Measurements from ENCODE around the gene STAT2.
"Not testable (repeated sequence)": the region's sequence is repeated elsewhere in the genome, so short reads cannot be mapped to it uniquely, and the experiment has no call there.

The STAT2 gene

GRCh38 chr12:56339158-56339422 is 20.8 kb downstream of the STAT2 start:
- CTCF ChIA-PET: no interaction called here
- no peak for DNase-seq (ENCODE audit: extremely low spot score)
- TF ChIP-seq NFRKB (IDR thresholded peaks at IDR 0.05): no peak
- no peak for TF ChIP-seq L3MBTL2 (conservative IDR thresholded peaks at IDR 0.05)
- POLR2A ChIA-PET: interaction anchor here (1.1 kb wide), 1 partner anchor 21 kb away, joined by 4 read pairs; the partner anchor contains the start of gene STAT2

- ChIA-PET CTCF (no interaction called here), POLR2A (interaction anchor here (1.1 to 2.2 kb wide), 2 partner anchors 22 kb away, joined by 4 to 8 read pairs; partner anchors contain the start of gene STAT2)
- DNase-seq (ENCODE audit: extremely low spot score): no peak
- TF ChIP-seq CTBP1 (IDR thresholded peaks at IDR 0.05; ENCODE audit: borderline replicate concordance) (no peak), HDGF (IDR thresholded peaks at IDR 0.05; ENCODE audit: borderline replicate concordance) (no peak), FOXA1 (IDR thresholded peaks at IDR 0.05) (no peak)
Measured at GRCh38 chr12:56338308-56339157, 21.4 kb downstream of the STAT2 start, which contains the start of gene IL23A. IL23A (plus strand) TSS chr12:56338884; CDS start chr12:56339045, 161 bp downstream.

GRCh38 chr12:56337753-56338251 is 22.1 kb downstream of the STAT2 start:
- DNase-seq (ENCODE audit: extremely low spot score): no peak
- ChIA-PET POLR2A (interaction anchor here (2.2 kb wide), 1 partner anchor 23 kb away, joined by 8 read pairs; the partner anchor contains the start of gene STAT2), CTCF (interaction anchor here (0.9 kb wide), 1 partner anchor 9 kb away, joined by 3 read pairs; no protein-coding TSS in a partner anchor)
- TF ChIP-seq FOXA1 (IDR thresholded peaks at IDR 0.05) (no peak), NFRKB (IDR thresholded peaks at IDR 0.05) (no peak), SUZ12 (IDR thresholded peaks at IDR 0.05) (no peak), FOXK2 (IDR thresholded peaks at IDR 0.05) (no peak), LEF1 (IDR thresholded peaks at IDR 0.05; ENCODE audit: borderline replicate concordance) (no peak), CTBP1 (IDR thresholded peaks at IDR 0.05; ENCODE audit: borderline replicate concordance) (no peak), BHLHE40 (IDR thresholded peaks at IDR 0.05; ENCODE audit: borderline replicate concordance) (no peak), HDGF (IDR thresholded peaks at IDR 0.05; ENCODE audit: borderline replicate concordance) (no peak), FOXM1 (IDR thresholded peaks at IDR 0.05; ENCODE audit: borderline replicate concordance) (no peak), L3MBTL2 (conservative IDR thresholded peaks at IDR 0.05) (no peak), TARDBP (IDR thresholded peaks at IDR 0.05) (no peak), ARNT (IDR thresholded peaks at IDR 0.05) (no peak), PKNOX1 (IDR thresholded peaks at IDR 0.05) (no peak), SP1 (IDR thresholded peaks at IDR 0.05) (no peak), ZNF384 (IDR thresholded peaks at IDR 0.05) (no peak), ELF4 (IDR thresholded peaks at IDR 0.05) (no peak)

- POLR2A ChIA-PET: interaction anchor here (0.9 to 4.1 kb wide), 3 partner anchors 21 to 24 kb away, joined by 5 to 29 read pairs (median 8); partner anchors contain the start of genes CNPY2 and STAT2
Measured at GRCh38 chr12:56336361-56337167, 23.3 kb downstream of the STAT2 start.

GRCh38 chr12:56335527-56335926 is 24.4 kb downstream of the STAT2 start:
- CTCF ChIA-PET: not testable (repeated sequence)
- POLR2A ChIA-PET: interaction anchor here (4.1 kb wide), 1 partner anchor 24 kb away, joined by 29 read pairs; the partner anchor contains the start of gene STAT2

More at GRCh38 chr12:56336361-56337167, 23.3 kb downstream of the STAT2 start:
- no peak for DNase-seq (ENCODE audit: extremely low spot score)
- TF ChIP-seq SUZ12 (IDR thresholded peaks at IDR 0.05) (no peak), ARNT (IDR thresholded peaks at IDR 0.05) (no peak), ELF4 (IDR thresholded peaks at IDR 0.05) (no peak), SP1 (IDR thresholded peaks at IDR 0.05) (no peak), PKNOX1 (IDR thresholded peaks at IDR 0.05) (no peak), FOXA1 (IDR thresholded peaks at IDR 0.05) (no peak), ZNF384 (IDR thresholded peaks at IDR 0.05) (no peak), FOXK2 (IDR thresholded peaks at IDR 0.05) (no peak), BHLHE40 (IDR thresholded peaks at IDR 0.05; ENCODE audit: borderline replicate concordance) (no peak), LEF1 (IDR thresholded peaks at IDR 0.05; ENCODE audit: borderline replicate concordance) (no peak), L3MBTL2 (conservative IDR thresholded peaks at IDR 0.05) (no peak), FOXM1 (IDR thresholded peaks at IDR 0.05; ENCODE audit: borderline replicate concordance) (no peak)
- CTCF ChIA-PET: no interaction called here

GRCh38 chr12:56334490-56334793 is 25.5 kb downstream of the STAT2 start:
- ChIA-PET CTCF (interaction anchor here (1.8 kb wide), 1 partner anchor 130 kb away, joined by 4 read pairs; no protein-coding TSS in a partner anchor), POLR2A (interaction anchor here (0.6 to 4.1 kb wide), 6 partner anchors 13 to 115 kb away, joined by 3 to 38 read pairs (median 10); partner anchors contain the start of genes CNPY2, STAT2 and TIMELESS)
- TF ChIP-seq BHLHE40 (IDR thresholded peaks at IDR 0.05; ENCODE audit: borderline replicate concordance) (no peak), LEF1 (IDR thresholded peaks at IDR 0.05; ENCODE audit: borderline replicate concordance) (no peak)
- no peak for DNase-seq (ENCODE audit: extremely low spot score)

More at GRCh38 chr12:56335527-56335926, 24.4 kb downstream of the STAT2 start:
- not testable (repeated sequence) for DNase-seq (ENCODE audit: extremely low spot score)

Data from HEK293T (cell line).